A673 (cell line): ENCODE measurements around the gene AMDHD1. TPM values are rescaled to one million over a fixed set of nuclear protein-coding genes. Genes with fewer than 3 reads are reported as not detected.

ENCODE experiments used
- BruUV-seq: library from RNA; stranded (reverse); fragments of 400-500 nt; replicated peaks from 2 replicates; lab custom pipeline; 2021; lab: Mats Ljungman, UMichigan
- CTCF ChIA-PET: fragments of 300-600 bp; sonication (Branson Sonifier 250); formaldehyde crosslinking; loops from one replicate; lab custom pipeline; 2022; ENCODE audit warnings: antibody characterized with exemption; lab: Charles Lee
- POLR2A ChIA-PET: fragments of 300-600 bp; sonication (Branson Sonifier 250); formaldehyde crosslinking; loops from one replicate; lab custom pipeline; 2022; ENCODE audit warnings: antibody characterized with exemption; ENCODE audit not compliant: low non-redundant PET; lab: Charles Lee
- DNase-seq: peaks from one replicate; pipeline ENCODE4 v3.0.0-alpha.2; 2015; ENCODE audit warnings: low spot score
- H3K27ac ChIP-seq: fragments of 200-600 bp; sonication (generic); 2 replicates; pipeline ENCODE4 v1.5.1; 2016; ENCODE audit warnings: mixed run types, low read depth, mild to moderate bottlenecking, mixed read lengths, antibody characterized with exemption, low read length; ENCODE audit not compliant: poor library complexity, severe bottlenecking
- H3K27me3 ChIP-seq: fragments of 200-600 bp; sonication (generic); replicated peaks from 2 replicates; pipeline ENCODE4 v1.6.1; 2017; ENCODE audit warnings: mixed run types, low read depth, mild to moderate bottlenecking, mixed read lengths, antibody characterized with exemption, low read length; ENCODE audit not compliant: insufficient read depth, poor library complexity
- H3K36me3 ChIP-seq: fragments of 200-600 bp; sonication (generic); 2 replicates; pipeline ENCODE4 v1.6.1; 2016; ENCODE audit warnings: mixed run types, mild to moderate bottlenecking, mixed read lengths, antibody characterized with exemption, low read length; ENCODE audit not compliant: insufficient read depth, poor library complexity, severe bottlenecking
- H3K4me1 ChIP-seq: fragments of 200-600 bp; sonication (generic); 2 replicates; pipeline ENCODE4 v1.6.1; 2017; ENCODE audit warnings: mixed run types, mild to moderate bottlenecking, mixed read lengths, antibody characterized with exemption, low read length; ENCODE audit not compliant: insufficient read depth, poor library complexity, severe bottlenecking
- H3K4me3 ChIP-seq: fragments of 200-600 bp; sonication (generic); 2 replicates; pipeline ENCODE4 v1.5.1; 2016; ENCODE audit warnings: low read depth, mixed run types, mild to moderate bottlenecking, mixed read lengths, low read length; ENCODE audit not compliant: poor library complexity, severe bottlenecking
- H3K9me3 ChIP-seq: fragments of 200-600 bp; sonication (generic); 2 replicates; pipeline ENCODE4 v1.6.1; 2016; ENCODE audit warnings: mixed run types, low read depth, mild to moderate bottlenecking, mixed read lengths, antibody characterized with exemption, low read length; ENCODE audit not compliant: poor library complexity, severe bottlenecking
- CTCF ChIP-seq: fragments of 300-800, 200-600 bp; sonication (generic); conservative IDR thresholded peaks from 2 replicates; pipeline ENCODE4 v1.5.1; 2017; ENCODE audit warnings: low read depth, mild to moderate bottlenecking, antibody characterized with exemption, low read length, moderate library complexity, mixed read lengths
- EZH2 ChIP-seq: fragments of 200-600 bp; sonication (generic); IDR thresholded peaks from 2 replicates; pipeline ENCODE4 v1.6.1; 2017; ENCODE audit warnings: borderline replicate concordance, low read depth, mild to moderate bottlenecking, mixed read lengths, antibody characterized with exemption, low read length; ENCODE audit not compliant: poor library complexity, severe bottlenecking
- intact Hi-C: fragments of 100-400 bp; cut with micrococcal nuclease; formaldehyde crosslinking; loops from one replicate; pipeline ENCODE4 v1.10.0; 2022; ENCODE audit not compliant: unreplicated experiment
- total RNA-seq: library from RNA; stranded (reverse); gene quantifications from 2 replicates; pipeline ENCODE4 v1.2.3, GENCODE V29; 2021

Gene AMDHD1
- total RNA-seq, 1 experiment from 2014 or later: 1.1 TPM

GRCh38 chr12:95986635-95987570, 43.8 kb downstream of the AMDHD1 start:
- no peak for DNase-seq
- Histone ChIP-seq H3K4me1 (peaks cover 16% of the 10 kb centered on the region), H3K27ac (no peak overlapping the region), H3K27me3 (no peaks in the 10 kb centered on the region), H3K4me3 (no peak overlapping the region), H3K9me3 (no peaks in the 10 kb centered on the region), H3K36me3 (no peaks in the 10 kb centered on the region)
- POLR2A ChIA-PET: no interaction called here
- CTCF ChIA-PET: no interaction called here
- no peak for TF ChIP-seq EZH2
- no peak for TF ChIP-seq CTCF
- no TSS peak for BruUV-seq
- intact Hi-C loops: no loop called here

GRCh38 chr12:95988506-95989275, 45.6 kb downstream of the AMDHD1 start:
- H3K27me3 ChIP-seq: no peaks in the 10 kb centered on the region
- peaks cover 16% of the 10 kb centered on the region for H3K4me1 ChIP-seq
- no peaks in the 10 kb centered on the region for H3K36me3 ChIP-seq
- ChIA-PET CTCF (no interaction called here), POLR2A (no interaction called here)
- no peak overlapping the region for H3K4me3 ChIP-seq
- no TSS peak for BruUV-seq
- intact Hi-C loops: no loop called here
- no peaks in the 10 kb centered on the region for H3K9me3 ChIP-seq
- DNase-seq: no peak
- TF ChIP-seq EZH2: no peak
- no peak for TF ChIP-seq CTCF
- no peak overlapping the region for H3K27ac ChIP-seq

- Histone ChIP-seq H3K4me3 (no peak overlapping the region), H3K9me3 (no peaks in the 10 kb centered on the region), H3K27ac (peak overlapping the region; percentile 10), H3K36me3 (no peaks in the 10 kb centered on the region), H3K27me3 (no peaks in the 10 kb centered on the region), H3K4me1 (peaks cover 16% of the 10 kb centered on the region)
- BruUV-seq: no TSS peak
- CTCF ChIA-PET: interaction anchor here (1.0 kb wide), 1 partner anchor 9 kb away, joined by 5 read pairs; no protein-coding TSS in a partner anchor
- TF ChIP-seq CTCF (no peak), EZH2 (no peak)
- intact Hi-C loops: no loop called here
- DNase-seq: peak; percentile 23
- POLR2A ChIA-PET: no interaction called here
These were observed 46.5 kb downstream of the AMDHD1 start for GRCh38 chr12:95989504-95990123.
